Measurements from ENCODE around the gene PTGFRN. TPM values are rescaled to one million over a fixed set of nuclear protein-coding genes. Genes with fewer than 3 reads are reported as not detected.

The PTGFRN gene
- total RNA-seq, 1 donor from 2014 or later, result 35.6 TPM

- no peaks in the 10 kb centered on the region for H3K27me3 Mint-ChIP-seq (ENCODE audit: low read depth)
- no peaks in the 10 kb centered on the region for H3K36me3 Mint-ChIP-seq (ENCODE audit: low read depth)
- H3K9me3 Mint-ChIP-seq, result no peaks in the 10 kb centered on the region
These were observed 120.7 kb downstream of the PTGFRN start for GRCh38 chr1:117030271-117030877.

GRCh38 chr1:117032266-117032665 is 122.5 kb downstream of the PTGFRN start:
- TF ChIP-seq CTCF (conservative IDR thresholded peaks at IDR 0.05), result no peak
- no peak overlapping the region for H3K27ac Mint-ChIP-seq (ENCODE audit: unreplicated experiment)
- no peak for DNase-seq (ENCODE audit: low read depth, low spot score)

More at GRCh38 chr1:117030271-117030877, 120.7 kb downstream of the PTGFRN start:
- TF ChIP-seq CTCF (conservative IDR thresholded peaks at IDR 0.05), result no peak
- Mint-ChIP-seq H3K4me1 (peaks cover 32% of the 10 kb centered on the region), H3K4me3 (no peak overlapping the region), H3K27ac (ENCODE audit: unreplicated experiment) (peak overlapping the region; percentile 90)
- DNase-seq (ENCODE audit: low read depth, low spot score), result no peak

GRCh38 chr1:117032681-117033539 is 123.2 kb downstream of the PTGFRN start:
- H3K27me3 Mint-ChIP-seq (ENCODE audit: low read depth), result no peaks in the 10 kb centered on the region
- peaks cover 32% of the 10 kb centered on the region for H3K4me1 Mint-ChIP-seq
- no peaks in the 10 kb centered on the region for H3K9me3 Mint-ChIP-seq
- TF ChIP-seq CTCF (conservative IDR thresholded peaks at IDR 0.05), result no peak
- H3K4me3 Mint-ChIP-seq, result no peak overlapping the region
- H3K36me3 Mint-ChIP-seq (ENCODE audit: low read depth), result no peaks in the 10 kb centered on the region
- no peak for DNase-seq (ENCODE audit: low read depth, low spot score)
- peak overlapping the region; percentile 17 for H3K27ac Mint-ChIP-seq (ENCODE audit: unreplicated experiment)

More at GRCh38 chr1:117032266-117032665, 122.5 kb downstream of the PTGFRN start:
- Mint-ChIP-seq H3K9me3 (no peaks in the 10 kb centered on the region), H3K36me3 (ENCODE audit: low read depth) (no peaks in the 10 kb centered on the region), H3K4me3 (no peak overlapping the region), H3K27me3 (ENCODE audit: low read depth) (no peaks in the 10 kb centered on the region), H3K4me1 (peaks cover 32% of the 10 kb centered on the region)

DNA sequence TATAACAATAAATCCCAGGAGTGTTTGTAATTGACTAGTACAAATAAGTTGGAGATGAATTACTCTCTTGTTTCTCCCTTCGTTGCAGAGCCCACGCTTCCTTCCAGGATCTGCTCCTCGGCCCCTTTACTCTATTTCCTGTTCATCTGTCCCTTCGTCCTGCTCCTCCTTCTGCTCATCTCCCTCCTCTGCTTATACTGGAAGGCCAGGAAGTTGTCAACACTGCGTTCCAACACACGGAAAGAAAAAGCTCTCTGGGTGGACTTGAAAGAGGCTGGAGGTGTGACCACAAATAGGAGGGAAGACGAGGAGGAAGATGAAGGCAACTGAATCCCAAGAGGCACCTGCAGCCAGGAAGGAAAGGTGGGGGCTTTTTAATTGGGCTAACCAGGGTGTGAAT is 124.1 kb downstream of the PTGFRN start:
- Mint-ChIP-seq H3K4me1 (peaks cover 32% of the 10 kb centered on the region), H3K9me3 (no peaks in the 10 kb centered on the region), H3K4me3 (no peak overlapping the region), H3K36me3 (ENCODE audit: low read depth) (peaks cover under 1% of the 10 kb centered on the region), H3K27me3 (ENCODE audit: low read depth) (no peaks in the 10 kb centered on the region), H3K27ac (ENCODE audit: unreplicated experiment) (peak overlapping the region; percentile 40)
- TF ChIP-seq CTCF (conservative IDR thresholded peaks at IDR 0.05), result no peak
- no peak for DNase-seq (ENCODE audit: low read depth, low spot score)

- no peak for TF ChIP-seq CTCF (conservative IDR thresholded peaks at IDR 0.05)
- Mint-ChIP-seq H3K9me3 (no peaks in the 10 kb centered on the region), H3K27ac (ENCODE audit: unreplicated experiment) (no peak overlapping the region), H3K4me3 (no peak overlapping the region), H3K27me3 (ENCODE audit: low read depth) (no peaks in the 10 kb centered on the region), H3K36me3 (ENCODE audit: low read depth) (peaks cover 4% of the 10 kb centered on the region), H3K4me1 (peaks cover 32% of the 10 kb centered on the region)
- no peak for DNase-seq (ENCODE audit: low read depth, low spot score)
These were observed 125.1 kb downstream of the PTGFRN start for GRCh38 chr1:117034791-117035290.

Measured in neural crest cell (in vitro differentiated cells).